GM23338 (cell line): ENCODE data around the gene STAT4. TPM values are rescaled to one million over a fixed set of nuclear protein-coding genes. Genes with fewer than 3 reads are reported as not detected.

ENCODE experiments used
- ATAC-seq: fragments of 200-7000 bp; cut with Tn5 transposase; 3 replicates; pipeline ENCODE4 v1.9.1; 2020
- DNase-seq: peaks from one replicate; pipeline ENCODE4 v3.0.0-alpha.2; 2015; ENCODE audit warnings: low spot score
- H2AFZ ChIP-seq: fragments of 200-600 bp; sonication (generic); 2 replicates; pipeline ENCODE4 v1.8.0; 2016; ENCODE audit warnings: antibody characterized with exemption, mild to moderate bottlenecking, moderate library complexity
- H3F3A ChIP-seq: fragments of 200-600 bp; sonication (generic); replicated peaks from 2 replicates; pipeline ENCODE4 v1.8.0; 2017; ENCODE audit warnings: antibody characterized with exemption, mixed run types, low read depth
- H3K27ac ChIP-seq: fragments of 200-600 bp; sonication (generic); 2 replicates; pipeline ENCODE4 v1.6.1; 2016; ENCODE audit warnings: low read depth
- H3K27me3 ChIP-seq: fragments of 200-600 bp; sonication (generic); 2 replicates; pipeline ENCODE4 v1.8.0; 2016; ENCODE audit warnings: mild to moderate bottlenecking, mixed run types, moderate library complexity; ENCODE audit not compliant: insufficient read depth
- H3K36me3 ChIP-seq: fragments of 200-600 bp; sonication (generic); 2 replicates; pipeline ENCODE4 v1.8.0; 2016; ENCODE audit warnings: mild to moderate bottlenecking; ENCODE audit not compliant: insufficient read depth
- H3K4me1 ChIP-seq: fragments of 200-600 bp; sonication (generic); 2 replicates; pipeline ENCODE4 v1.8.0; 2016; ENCODE audit warnings: mild to moderate bottlenecking, moderate library complexity; ENCODE audit not compliant: insufficient read depth
- H3K4me2 ChIP-seq: fragments of 200-600 bp; sonication (generic); 2 replicates; pipeline ENCODE4 v1.7.1; 2017; ENCODE audit warnings: mixed run types
- H3K4me3 ChIP-seq: fragments of 200-600 bp; sonication (generic); 2 replicates; pipeline ENCODE4 v1.6.1; 2016; ENCODE audit warnings: mixed run types
- H3K79me2 ChIP-seq: fragments of 200-600 bp; sonication (generic); replicated peaks from 2 replicates; pipeline ENCODE4 v1.8.0; 2017; ENCODE audit warnings: mild to moderate bottlenecking; ENCODE audit not compliant: insufficient read depth
- H3K9me2 ChIP-seq: fragments of 200-600 bp; sonication (generic); 2 replicates; pipeline ENCODE4 v1.8.0; 2017; ENCODE audit not compliant: insufficient read depth
- H4K20me1 ChIP-seq: fragments of 200-600 bp; sonication (generic); replicated peaks from 2 replicates; pipeline ENCODE4 v1.8.0; 2017; ENCODE audit warnings: mild to moderate bottlenecking; ENCODE audit not compliant: insufficient read depth
- H3K27ac Mint-ChIP-seq: 2 replicates; pipeline ENCODE4 v1.8.0; 2020; ENCODE audit warnings: inconsistent platforms, mild to moderate bottlenecking, moderate library complexity, mixed read lengths
- H3K27me3 Mint-ChIP-seq: 3 replicates; pipeline ENCODE4 v1.8.0; 2022; ENCODE audit warnings: low read depth, mild to moderate bottlenecking, moderate library complexity, mixed read lengths, inconsistent platforms; ENCODE audit not compliant: insufficient read depth, poor library complexity
- H3K36me3 Mint-ChIP-seq: 3 replicates; pipeline ENCODE4 v1.8.0; 2021; ENCODE audit warnings: low read depth, mild to moderate bottlenecking, inconsistent platforms, moderate library complexity, mixed read lengths
- H3K4me1 Mint-ChIP-seq: 3 replicates; pipeline ENCODE4 v1.8.0; 2020; ENCODE audit warnings: mild to moderate bottlenecking, inconsistent platforms, mixed read lengths
- H3K4me3 Mint-ChIP-seq: 3 replicates; pipeline ENCODE4 v1.8.0; 2021; ENCODE audit warnings: moderate library complexity, mild to moderate bottlenecking, inconsistent platforms, mixed read lengths
- H3K9me3 Mint-ChIP-seq: 3 replicates; pipeline ENCODE4 v1.8.0; 2020; ENCODE audit warnings: moderate library complexity, mild to moderate bottlenecking, inconsistent platforms, mixed read lengths
- EZH2 ChIP-seq: fragments of 200-600 bp; sonication (generic); IDR thresholded peaks from one replicate; pipeline ENCODE4 v1.8.0; 2017; ENCODE audit warnings: antibody characterized with exemption, mild to moderate bottlenecking, low read depth; ENCODE audit not compliant: unreplicated experiment
- EZH2phosphoT487 ChIP-seq: fragments of 200-600 bp; sonication (generic); IDR thresholded peaks from one replicate; pipeline ENCODE4 v1.8.1; 2018; ENCODE audit warnings: antibody characterized with exemption; ENCODE audit not compliant: unreplicated experiment
- ZNF114 ChIP-seq: fragments of 250-450 bp; sonication (Bioruptor Pico); IDR thresholded peaks from 2 replicates; pipeline ENCODE4 v1.5.0; 2020; ENCODE audit warnings: mild to moderate bottlenecking, moderate library complexity
- ZNF331 ChIP-seq: fragments of 250-450 bp; sonication (Bioruptor Pico); IDR thresholded peaks from 2 replicates; pipeline ENCODE4 v1.5.0; 2020; ENCODE audit warnings: low read depth, mild to moderate bottlenecking, moderate library complexity
- polyA plus RNA-seq: library from polyadenylated mRNA; unstranded; fragments of >200 nt; fragmentation: Nextera tagmentation; extraction: Ambion mirVana; gene quantifications from 2 replicates; pipeline ENCODE4 v1.2.1, GENCODE V29; 2016
- total RNA-seq: library from RNA; depleted of rRNA; stranded (reverse); fragments of >200 nt; shearing (Covaris generic); gene quantifications from 2 replicates; pipeline ENCODE4 v1.2.3, GENCODE V29; 2014
- TF ChIP-seq, protein P1 (sequence below): IDR thresholded peaks from one replicate; pipeline ENCODE4 v1.6.1; 2018; ENCODE audit warnings: antibody characterized with exemption; ENCODE audit not compliant: unreplicated experiment
- TF ChIP-seq, protein P2 (sequence below), 2 experiments: fragments of 200-600 bp in 1 of 2; sonication (generic) in 1 of 2; conservative IDR thresholded peaks; 2 replicates each; pipeline versions ENCODE4 v1.5.1 to v1.6.1; 2016 to 2017; ENCODE audit warnings: antibody characterized with exemption in 2 of 2, low read depth in 2 of 2, mild to moderate bottlenecking in 2 of 2, moderate library complexity in 1 of 2

STAT4 gene
- total and polyA plus RNA-seq, 2 experiments from 2014 or later, result 0.52 to 0.86 TPM

DNA sequence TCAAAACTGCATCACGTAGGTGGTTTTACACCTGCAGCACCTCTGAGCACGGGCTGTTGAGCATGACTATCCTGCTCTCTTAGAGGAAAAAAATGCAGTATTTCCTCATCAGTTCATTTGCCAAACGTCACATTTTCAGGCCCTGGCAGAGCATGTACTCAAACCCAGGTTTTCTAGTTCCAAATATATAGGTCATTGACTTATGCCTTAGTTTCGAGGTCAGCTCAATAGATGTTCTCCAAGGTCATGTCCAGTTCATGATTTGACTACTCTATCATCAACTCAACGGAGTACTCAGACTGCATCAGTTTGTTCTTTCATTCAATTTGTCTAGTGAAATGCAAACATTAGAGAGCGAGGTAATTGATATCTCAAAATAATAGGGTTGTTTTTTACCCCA, 97.5 kb downstream of the STAT4 start:
- DNase-seq (no peak), ATAC-seq (no peak)
- Mint-ChIP-seq H3K27ac (no peak overlapping the region), H3K4me3 (no peak overlapping the region), H3K9me3 (no peaks in the 10 kb centered on the region), H3K27me3 (no peaks in the 10 kb centered on the region), H3K4me1 (no peaks in the 10 kb centered on the region; the same call in 1 of the 3 replicates), H3K36me3 (no peaks in the 10 kb centered on the region)
- Histone ChIP-seq H3K4me1 (no peaks in the 10 kb centered on the region), H4K20me1 (no peaks in the 10 kb centered on the region), H2AFZ (no peak overlapping the region), H3K4me3 (no peak overlapping the region), H3K36me3 (no peaks in the 10 kb centered on the region), H3K4me2 (no peak overlapping the region), H3K9me2 (no peaks in the 10 kb centered on the region), H3K27ac (no peak overlapping the region), H3F3A (no peaks in the 10 kb centered on the region), H3K79me2 (no peaks in the 10 kb centered on the region), H3K27me3 (no peaks in the 10 kb centered on the region)
- TF ChIP-seq EZH2phosphoT487, result no peak
- TF ChIP-seq ZNF114 (CRISPR knock-in tag), result no peak

DNA sequence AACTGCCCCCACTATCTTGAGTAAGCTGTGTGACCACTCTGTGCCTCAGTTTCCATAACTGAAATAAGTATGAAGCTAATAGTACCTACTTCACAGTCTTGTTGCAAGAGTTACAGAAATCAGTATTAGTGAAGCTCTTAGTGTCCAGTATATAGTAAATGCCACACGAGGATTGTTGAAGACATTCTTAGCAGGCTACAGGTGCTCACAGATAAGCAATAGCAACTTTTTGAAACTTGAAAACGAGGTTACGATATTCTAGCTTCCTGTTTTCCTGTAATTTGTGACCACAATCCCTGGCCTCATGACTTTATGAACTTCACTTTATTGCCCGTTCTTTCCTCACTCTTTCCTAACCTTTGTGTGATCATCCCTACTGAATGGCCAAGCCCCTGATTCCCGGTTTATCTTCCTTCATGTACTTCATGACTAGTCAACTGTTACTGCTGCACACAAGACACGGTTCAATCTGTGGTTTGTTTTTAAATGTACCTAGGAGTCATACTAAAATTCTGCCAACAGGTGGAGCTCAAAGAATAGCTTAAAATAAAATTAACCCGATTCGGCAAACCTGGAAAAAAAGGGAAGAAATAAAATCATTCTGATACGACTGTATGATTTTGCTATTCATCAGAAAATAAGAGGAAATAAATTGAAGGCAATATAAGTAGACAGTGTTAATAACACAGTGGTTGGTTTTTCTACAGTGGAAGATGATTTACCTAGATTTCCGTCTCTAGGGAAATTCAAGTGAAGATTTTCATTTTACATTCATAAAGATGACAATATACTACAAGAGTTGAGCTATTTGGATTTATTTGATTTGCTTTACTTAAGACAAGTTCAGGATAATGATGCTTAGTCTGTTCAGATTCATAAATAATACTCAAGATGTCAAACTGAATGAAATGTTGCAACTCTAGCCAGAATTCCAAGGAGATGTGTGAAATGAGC, 98.7 kb downstream of the STAT4 start:
- Histone ChIP-seq H3K4me3 (no peak overlapping the region), H3K27me3 (no peaks in the 10 kb centered on the region), H3K4me1 (no peaks in the 10 kb centered on the region), H3K27ac (no peak overlapping the region), H3K36me3 (no peaks in the 10 kb centered on the region), H3K4me2 (no peak overlapping the region), H3F3A (no peaks in the 10 kb centered on the region), H4K20me1 (no peaks in the 10 kb centered on the region), H3K79me2 (no peaks in the 10 kb centered on the region), H3K9me2 (peaks cover 3% of the 10 kb centered on the region; the same call in 1 of the 2 replicates), H2AFZ (no peak overlapping the region)
- ATAC-seq, result peak; percentile 67
- no peaks in the 10 kb centered on the region; the same call in 1 of the 3 replicates for H3K4me1 Mint-ChIP-seq
- H3K36me3 Mint-ChIP-seq, result no peaks in the 10 kb centered on the region
- H3K27me3 Mint-ChIP-seq, result peaks cover 3% of the 10 kb centered on the region
- no peak overlapping the region for H3K4me3 Mint-ChIP-seq
- H3K27ac Mint-ChIP-seq, result no peak overlapping the region
- TF ChIP-seq, protein P1, sequence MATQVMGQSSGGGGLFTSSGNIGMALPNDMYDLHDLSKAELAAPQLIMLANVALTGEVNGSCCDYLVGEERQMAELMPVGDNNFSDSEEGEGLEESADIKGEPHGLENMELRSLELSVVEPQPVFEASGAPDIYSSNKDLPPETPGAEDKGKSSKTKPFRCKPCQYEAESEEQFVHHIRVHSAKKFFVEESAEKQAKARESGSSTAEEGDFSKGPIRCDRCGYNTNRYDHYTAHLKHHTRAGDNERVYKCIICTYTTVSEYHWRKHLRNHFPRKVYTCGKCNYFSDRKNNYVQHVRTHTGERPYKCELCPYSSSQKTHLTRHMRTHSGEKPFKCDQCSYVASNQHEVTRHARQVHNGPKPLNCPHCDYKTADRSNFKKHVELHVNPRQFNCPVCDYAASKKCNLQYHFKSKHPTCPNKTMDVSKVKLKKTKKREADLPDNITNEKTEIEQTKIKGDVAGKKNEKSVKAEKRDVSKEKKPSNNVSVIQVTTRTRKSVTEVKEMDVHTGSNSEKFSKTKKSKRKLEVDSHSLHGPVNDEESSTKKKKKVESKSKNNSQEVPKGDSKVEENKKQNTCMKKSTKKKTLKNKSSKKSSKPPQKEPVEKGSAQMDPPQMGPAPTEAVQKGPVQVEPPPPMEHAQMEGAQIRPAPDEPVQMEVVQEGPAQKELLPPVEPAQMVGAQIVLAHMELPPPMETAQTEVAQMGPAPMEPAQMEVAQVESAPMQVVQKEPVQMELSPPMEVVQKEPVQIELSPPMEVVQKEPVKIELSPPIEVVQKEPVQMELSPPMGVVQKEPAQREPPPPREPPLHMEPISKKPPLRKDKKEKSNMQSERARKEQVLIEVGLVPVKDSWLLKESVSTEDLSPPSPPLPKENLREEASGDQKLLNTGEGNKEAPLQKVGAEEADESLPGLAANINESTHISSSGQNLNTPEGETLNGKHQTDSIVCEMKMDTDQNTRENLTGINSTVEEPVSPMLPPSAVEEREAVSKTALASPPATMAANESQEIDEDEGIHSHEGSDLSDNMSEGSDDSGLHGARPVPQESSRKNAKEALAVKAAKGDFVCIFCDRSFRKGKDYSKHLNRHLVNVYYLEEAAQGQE, result no peak
- TF ChIP-seq ZNF331 (CRISPR knock-in tag) (no peak), EZH2phosphoT487 (no peak), EZH2 (no peak)
- TF ChIP-seq, protein P2, sequence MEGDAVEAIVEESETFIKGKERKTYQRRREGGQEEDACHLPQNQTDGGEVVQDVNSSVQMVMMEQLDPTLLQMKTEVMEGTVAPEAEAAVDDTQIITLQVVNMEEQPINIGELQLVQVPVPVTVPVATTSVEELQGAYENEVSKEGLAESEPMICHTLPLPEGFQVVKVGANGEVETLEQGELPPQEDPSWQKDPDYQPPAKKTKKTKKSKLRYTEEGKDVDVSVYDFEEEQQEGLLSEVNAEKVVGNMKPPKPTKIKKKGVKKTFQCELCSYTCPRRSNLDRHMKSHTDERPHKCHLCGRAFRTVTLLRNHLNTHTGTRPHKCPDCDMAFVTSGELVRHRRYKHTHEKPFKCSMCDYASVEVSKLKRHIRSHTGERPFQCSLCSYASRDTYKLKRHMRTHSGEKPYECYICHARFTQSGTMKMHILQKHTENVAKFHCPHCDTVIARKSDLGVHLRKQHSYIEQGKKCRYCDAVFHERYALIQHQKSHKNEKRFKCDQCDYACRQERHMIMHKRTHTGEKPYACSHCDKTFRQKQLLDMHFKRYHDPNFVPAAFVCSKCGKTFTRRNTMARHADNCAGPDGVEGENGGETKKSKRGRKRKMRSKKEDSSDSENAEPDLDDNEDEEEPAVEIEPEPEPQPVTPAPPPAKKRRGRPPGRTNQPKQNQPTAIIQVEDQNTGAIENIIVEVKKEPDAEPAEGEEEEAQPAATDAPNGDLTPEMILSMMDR (conservative IDR thresholded peaks at IDR 0.05; ENCODE audit: low read depth in 2 of 2), result peak; percentile 69 to 83
- H3K9me3 Mint-ChIP-seq, result no peaks in the 10 kb centered on the region
- DNase-seq, result peak; percentile 73
